ENCODE data around the gene TREML4.
"Not testable (repeated sequence)": the region's sequence is repeated elsewhere in the genome, so short reads cannot be mapped to it uniquely, and the experiment has no call there.

The TREML4 gene

DNA sequence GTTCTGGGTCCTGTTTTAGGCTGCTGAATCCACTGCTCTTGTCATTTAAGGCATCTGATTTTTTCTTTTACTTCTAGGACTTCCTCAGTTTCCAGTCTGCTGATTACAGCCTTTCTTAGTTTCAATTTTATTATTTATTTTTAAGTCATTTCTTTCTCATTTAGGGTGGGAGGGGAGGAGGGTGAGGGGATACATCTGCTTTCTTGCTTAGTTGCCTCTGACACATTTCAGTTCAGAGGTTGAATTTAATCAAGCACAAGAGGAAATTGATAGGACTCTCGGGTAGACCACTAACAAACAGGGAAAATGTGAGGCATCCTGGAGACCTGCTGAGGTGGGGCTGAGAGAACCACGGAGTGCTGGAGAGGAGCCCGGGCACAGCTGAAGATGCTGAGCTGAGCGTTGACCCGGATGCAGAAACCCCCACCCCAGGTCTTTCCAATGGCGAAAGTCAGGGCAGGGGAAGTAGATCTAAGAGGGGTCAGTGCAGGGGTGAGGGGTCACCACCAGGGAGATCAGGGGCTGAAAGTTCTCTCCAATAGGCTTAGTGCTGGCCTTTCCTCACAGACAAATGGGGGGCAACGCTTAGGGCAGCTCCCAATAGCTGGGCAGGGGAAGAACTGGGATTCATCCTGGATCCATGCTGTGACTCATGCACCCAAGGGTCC is 19.6 kb upstream of the TREML4 start:
- DNase-seq, result no peak

DNA sequence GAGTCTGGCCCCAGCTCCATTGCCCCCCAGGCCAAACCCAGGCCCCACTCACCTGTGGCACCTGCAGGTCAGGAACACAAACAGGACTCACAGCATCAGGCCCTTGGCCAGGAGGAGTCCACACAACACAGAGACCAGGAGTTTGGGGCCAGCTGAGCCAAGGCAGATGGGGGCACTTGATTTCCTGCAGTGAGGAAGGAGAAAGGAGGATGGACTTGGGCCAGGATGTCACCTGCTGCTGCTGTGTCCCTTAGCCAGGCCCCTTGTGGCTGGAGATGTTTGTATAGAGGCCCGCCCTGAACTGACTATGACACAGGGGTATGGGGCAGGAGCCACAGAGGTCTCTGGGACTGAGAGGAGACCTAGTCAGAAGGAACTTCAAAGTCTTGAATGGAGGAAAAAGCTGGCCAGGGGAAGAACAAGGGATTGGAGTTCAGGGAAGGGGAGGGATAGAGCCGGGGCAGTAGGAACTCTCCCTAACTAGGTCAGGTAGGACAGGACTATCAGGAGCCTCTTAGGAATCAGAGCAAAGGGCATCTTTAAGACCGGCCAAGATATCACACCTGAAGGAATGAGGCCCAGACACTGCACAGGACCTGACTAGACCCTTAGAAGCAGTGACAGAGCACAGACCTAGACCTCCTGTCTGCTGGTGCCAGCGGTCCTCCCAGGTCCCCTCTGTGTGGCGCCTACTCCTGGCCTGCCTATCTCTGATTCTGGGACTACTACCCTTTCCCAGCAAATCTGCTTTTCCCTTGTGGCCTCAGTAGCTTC is 18.4 kb upstream of the TREML4 start:
- no peak for DNase-seq

DNA sequence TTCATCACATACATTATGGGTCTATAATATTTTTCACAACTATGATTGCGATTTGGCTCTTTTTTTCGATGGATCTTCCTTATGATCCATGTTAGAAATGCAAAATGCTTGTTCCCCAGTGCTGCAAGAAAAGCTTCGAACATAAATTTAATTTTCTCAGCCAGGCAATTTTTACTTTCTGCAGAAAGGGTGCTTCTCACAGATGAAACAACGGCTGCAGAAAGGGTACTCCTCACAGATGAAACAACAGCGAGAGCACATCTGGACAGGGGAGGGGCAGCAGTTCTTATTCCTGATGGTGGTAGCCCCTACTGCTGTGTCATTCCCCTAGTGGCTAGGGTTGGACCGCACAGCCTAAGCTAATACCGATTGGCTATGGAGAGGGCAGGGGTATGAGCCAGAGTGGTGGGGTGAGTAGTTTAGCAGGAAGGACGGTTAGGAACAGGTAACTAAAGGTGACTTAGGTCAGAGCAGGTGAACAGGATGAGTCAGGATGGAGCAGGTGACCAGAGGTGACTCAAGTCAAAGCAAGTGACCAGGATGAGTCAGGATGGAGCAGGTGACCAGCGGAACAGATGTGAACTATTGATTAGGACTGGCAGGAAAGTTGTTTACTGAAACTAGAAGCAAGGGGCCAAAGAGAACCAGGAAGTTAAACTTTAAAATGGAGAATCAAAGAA is 13.4 kb upstream of the TREML4 start:
- DNase-seq, result no peak

DNA sequence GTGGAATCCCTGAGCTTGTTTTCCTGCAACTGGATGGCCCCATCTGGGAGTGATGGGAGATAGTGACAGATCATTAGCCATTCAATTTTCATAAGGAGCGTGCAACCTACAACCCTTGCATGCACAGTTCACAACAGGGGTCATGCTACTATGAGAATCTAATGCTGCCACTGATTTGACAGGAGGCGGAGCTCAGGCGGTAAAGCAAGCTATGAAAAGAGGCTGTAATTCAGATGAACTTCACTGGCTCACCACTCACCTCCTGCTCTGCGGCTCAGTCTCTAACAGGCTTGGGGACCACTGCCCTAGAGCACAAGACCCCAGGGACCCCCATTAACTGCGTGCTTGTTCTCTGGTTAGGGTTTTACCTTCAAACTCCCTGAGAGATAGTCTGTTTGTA is 12.4 kb upstream of the TREML4 start:
- no peak for DNase-seq

DNA sequence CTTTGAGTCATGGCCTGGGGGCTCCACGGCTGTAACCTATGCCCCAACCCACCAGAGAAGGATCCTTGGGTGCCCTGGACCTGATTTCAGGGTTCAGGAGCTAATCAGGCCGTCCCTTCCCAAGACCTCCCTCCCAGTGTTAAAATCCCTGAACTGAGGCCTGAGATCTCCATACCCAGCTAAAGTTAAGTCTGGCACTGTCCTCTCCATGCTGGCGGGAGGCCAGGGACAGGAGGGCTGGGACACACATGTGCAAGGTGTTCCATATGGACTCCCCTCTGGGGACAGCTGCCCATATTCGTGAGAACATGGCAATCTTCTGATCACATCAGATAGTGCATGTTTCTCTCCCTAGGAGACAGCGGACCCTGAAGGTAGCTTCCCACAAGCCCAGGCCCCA is 11.5 kb upstream of the TREML4 start:
- no peak for DNase-seq

DNA sequence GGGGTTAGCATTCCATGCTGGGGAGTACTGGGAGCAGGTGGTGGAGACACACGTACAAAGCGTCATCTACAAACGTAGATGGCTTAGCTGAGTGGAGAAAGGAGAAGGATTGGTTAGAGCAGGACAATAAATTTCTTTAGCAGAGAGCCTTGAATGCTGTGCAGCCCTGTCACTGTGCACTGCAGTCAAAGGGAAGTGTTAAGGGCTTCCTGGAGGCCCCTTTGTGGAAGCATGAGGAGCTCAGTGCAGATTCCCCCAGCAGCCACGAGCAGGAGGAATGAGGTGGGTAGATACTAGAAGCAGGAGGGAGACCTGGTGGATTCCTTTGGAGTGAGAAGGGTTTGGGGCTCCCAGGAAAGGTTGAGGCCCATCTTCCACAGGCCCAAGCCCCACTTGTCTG is 6.1 kb upstream of the TREML4 start:
- no peak for DNase-seq

DNA sequence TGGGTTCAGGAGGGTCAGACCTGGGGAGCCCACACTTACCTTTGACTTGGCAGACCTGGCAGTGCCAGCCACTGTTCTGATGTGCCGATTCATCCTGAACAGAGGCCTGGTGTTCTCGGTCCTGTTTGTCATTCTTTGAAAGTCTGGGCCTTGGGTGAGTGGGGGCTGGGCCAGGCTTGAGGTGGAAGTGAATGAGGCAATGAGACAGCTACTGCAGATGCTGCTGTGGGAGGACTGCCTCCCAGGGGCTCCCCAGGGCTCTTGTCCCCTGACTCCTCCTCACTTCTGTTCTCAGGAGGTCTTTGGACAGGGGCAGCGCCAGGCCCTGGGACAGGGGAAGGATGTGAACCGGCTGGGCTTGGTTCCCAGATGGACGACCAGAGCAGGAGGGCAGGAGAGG is 5.6 kb upstream of the TREML4 start:
- no peak for DNase-seq

DNA sequence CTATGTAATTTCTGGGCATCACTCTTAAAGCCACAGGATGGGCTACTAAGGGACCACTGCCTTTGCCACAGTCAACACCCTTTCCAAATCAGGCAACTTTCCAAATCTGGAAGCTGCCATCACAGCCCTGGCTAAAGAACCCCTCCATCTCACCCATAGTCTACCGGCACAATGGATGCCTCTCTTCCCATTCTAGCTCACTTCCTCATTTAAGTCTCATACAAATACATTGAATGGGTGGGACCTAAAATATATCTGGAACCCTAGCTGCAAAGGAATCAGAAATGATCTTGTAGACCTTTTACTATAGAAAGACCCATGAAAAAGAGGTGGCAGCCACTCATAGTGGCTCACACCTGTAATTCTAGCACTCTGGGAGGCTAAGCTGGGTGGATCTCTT is 3.3 kb upstream of the TREML4 start:
- no peak for DNase-seq

DNA sequence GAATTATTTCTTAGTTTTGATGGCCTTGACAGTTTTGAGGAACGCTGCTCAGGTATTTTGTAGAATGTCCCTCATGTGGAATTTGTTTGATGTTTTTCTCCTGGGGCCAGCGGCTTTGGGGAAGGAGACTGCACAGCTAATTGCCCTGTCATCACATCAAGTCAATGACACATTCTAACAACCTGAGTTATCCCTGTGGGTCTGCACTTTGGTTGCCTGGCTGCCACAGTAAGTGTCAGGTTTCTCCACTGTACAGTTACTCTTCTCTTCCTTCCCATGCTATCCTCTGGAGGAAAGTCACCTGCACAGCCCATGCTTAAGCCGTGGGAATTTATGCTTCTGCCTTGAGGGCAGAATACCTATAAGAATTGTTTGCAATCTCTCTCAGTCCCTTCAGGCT is 1.4 kb upstream of the TREML4 start:
- no peak for DNase-seq

DNA sequence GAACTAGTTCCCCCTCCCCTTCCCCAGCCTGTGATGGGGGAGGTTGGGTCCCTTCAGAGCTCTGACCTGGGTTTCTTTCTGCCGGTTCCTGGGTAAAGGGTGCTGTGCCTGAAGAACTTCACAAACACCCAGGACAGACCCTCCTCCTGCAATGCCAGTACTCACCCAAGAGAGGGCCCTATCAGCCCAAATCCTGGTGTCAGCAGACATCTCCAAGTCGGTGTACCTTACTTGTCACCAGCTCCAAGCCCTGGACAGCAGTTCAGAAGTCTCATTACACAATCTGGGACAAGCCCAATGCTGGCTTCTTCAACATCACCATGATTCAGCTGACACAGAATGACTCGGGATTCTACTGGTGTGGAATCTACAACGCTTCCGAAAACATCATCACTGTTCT is 467 bp downstream of the TREML4 start:
- DNase-seq, result no peak

DNA sequence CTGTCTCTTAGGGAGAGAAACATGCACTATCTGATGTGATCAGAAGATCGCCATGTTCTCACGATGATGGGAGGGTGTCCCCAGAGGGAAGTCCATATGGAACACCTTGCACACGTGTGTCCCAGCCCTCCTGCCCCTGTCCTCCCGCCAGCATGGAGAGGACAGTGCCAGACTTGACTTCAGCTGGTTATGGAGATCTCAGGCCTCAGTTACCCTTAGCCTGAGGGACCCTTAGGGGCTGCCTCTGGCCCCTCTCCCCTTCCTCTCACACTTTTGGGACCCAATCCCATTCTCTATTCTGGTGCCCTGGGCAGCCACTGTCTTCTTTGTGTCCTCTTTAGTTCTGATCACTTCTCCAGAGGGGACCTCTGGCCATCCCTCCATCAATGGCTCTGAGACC is 1.6 kb downstream of the TREML4 start:
- no peak for DNase-seq

DNA sequence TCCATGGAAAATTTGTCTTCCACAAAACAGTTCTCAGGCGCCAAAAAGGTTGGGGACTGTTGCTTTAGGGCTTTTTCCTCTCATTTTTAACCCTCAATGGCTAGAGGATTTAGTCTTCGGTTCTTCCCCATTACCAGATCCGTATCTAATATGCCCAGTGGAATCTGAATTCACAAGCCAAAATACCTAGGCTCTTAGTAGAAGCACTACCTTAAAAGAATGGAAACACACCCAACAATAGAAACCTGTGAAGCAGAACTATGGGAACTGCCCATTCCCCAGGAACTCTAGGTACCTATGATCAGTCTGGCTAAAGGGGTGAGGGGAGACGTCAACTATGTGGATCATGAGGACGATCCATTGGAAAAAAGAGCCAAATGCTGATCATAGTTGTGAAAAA is 3.1 kb downstream of the TREML4 start:
- DNase-seq, result no peak

DNA sequence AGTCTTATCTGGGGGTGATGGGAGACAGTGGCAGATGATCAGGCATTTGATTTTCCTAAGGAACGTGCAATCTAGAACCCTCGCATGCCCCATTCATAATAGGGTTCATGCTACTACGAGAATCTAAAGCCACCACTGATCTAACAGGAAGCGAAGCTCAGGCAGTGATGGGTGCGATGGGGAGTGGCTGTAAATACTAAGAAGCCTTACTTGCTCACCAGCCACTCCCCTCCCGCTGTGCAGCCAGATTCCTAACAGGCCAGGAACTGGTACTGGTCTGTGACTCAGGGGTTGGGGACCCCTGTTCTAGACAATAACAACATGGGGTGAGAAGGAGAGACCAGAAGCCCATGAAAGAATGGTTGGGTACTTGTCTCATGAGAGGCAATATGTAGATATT is 4.5 kb downstream of the TREML4 start:
- DNase-seq, result no peak

DNA sequence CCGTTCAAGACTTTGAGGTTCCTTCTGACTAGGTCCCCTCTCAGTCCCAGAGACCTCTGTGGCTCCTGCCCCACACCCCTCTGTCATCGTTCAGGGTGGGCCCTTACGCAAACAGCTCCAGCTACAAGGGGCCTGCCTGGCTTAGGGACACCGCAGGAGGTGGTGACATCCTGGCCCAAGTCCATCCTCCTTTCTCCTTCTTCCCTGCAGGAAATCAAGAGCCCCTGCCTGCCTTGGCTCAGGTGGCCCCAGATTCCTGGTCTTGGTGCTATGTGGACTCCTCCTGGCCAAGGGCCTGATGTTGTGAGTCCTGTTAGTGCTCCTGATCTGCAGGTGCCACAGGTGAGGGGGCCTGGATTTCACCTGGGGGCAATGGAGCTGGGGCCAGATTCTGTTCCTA is 8.1 kb downstream of the TREML4 start:
- no peak for DNase-seq

DNA sequence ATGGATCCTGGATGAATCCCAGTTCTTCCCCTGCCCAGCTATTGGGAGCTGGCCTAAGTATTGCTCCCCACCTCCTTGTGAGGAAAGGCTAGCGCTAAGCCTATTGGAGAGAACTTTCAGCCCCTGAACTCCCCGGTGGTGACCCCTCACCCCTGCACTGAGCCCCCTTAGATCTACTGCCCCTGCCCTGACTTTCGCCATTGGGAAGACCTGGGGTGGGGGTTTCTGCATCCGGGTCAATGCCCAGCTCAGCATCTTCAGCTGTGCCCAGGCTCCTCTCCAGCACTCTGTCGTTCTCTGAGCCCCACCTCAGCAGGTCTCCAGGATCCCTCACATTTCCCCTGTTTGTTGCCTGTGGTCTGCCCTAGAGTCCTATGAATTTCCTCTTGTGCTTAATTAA is 9.0 kb downstream of the TREML4 start:
- no peak for DNase-seq

DNA sequence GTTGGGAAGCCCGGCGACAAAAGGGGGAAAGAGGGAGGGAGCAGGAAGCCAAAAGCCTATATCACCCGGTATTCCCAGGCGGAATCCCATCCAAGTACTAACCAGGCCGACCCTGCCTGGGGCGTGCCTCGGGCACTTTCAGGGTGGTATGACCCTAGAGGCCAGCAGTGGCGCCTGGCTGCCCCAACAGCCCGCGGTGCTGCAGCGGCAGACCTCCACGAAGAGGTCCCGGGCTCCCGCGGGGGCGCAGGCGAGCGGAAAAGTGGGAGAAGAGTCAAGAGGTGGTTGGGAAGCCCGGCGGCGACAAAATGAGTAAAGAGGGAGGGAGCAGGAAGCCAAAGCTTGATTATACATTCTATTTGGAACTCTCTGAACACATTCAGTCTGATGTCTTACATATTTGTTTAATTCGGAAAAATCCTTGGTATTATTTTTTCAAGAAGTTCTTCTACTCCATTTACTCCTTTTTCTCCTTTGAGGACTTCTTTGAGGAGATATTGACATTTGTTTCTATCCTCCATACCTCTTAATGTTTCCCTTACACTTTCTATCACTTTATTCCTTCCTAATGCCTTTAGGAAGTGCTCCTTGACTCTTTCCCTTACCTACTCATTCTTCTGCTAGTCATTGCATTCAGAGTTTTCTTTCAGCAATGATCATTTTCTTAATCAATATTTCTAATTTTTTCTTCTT is 11.5 kb downstream of the TREML4 start:
- DNase-seq, result no peak

DNA sequence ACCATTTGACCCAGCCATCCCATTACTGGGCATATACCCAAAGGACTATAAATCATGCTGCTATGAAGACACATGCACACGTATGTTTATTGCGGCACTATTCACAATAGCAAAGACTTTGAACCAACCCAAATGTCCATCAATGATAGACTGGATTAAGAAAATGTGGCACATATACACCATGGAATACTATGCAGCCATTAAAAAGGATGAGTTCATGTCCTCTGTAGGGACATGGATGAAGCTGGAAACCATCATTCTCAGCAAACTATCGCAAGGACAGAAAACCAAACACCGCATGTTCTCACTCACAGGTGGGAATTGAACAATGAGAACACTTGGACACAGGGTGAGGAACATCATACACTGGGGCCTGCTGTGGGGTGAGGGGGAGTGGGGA is 18.4 kb downstream of the TREML4 start:
- not testable (repeated sequence) for DNase-seq

DNA sequence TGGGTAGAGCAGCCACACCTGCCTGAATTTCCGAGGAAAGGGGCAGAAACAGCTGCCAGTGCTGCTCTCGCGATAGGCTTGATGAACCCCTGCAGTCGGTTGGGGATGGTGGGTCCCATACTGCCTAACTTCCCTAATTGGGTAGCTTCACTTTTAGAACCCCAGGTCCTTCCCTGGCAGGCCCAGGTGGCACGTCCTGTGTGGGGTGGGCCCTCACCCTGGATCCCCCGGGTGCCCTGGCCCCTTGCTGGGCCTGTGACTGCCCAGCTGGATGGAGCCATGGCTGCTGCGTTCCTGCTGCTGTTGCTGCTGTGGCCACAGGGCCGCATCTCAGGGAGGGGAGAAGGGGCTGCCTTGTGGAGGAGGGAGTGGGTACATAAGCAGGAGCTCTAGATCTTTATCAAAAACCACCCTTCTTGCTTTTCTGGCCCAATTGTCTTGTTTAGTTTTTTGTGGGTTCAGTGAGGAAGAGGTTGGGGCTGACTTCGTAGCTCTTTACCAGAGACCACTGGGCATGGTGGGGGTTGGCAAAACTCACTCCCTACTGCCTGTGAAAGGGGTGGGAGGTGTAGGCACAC is 19.2 kb downstream of the TREML4 start:
- no peak for DNase-seq

DNA sequence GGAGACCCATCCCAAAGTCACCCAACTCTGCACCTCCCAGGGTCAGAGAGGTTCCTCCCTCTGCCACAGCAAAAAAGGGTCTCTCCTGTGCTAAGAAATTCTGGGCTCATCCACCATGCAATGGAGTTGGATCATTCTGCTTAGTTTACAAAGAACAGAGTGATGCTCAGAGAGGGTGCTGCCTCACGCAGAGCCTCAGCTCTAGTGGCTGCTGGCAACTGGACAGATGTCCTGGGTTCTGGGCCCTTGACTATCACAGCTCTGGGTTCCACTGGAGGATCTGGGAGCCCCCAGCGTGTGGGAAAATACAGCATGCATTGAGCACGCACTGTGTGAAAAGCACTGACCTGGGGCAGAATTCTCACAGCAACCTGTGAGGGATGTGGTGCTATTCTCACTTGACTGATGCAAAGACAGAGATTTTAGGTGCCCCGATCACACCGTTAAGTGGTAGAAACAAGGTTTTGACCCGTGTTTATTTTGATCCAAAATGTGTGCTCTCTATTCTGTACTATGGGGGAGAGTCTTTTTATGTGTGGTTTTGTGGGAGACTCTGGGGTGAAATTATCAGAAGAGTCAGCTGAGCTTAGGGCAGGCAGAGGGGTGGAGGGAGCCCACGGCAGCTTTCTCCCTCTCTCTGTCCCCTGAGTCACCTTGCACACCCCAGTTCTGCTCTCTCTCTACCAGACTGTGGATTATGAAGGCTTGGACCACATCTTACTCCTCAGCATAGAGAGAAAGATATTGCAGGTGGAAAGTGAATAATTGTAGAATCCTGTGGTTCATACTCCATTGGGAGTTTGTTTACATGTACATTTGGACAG is 19.9 kb downstream of the TREML4 start:
- DNase-seq, result no peak

DNA sequence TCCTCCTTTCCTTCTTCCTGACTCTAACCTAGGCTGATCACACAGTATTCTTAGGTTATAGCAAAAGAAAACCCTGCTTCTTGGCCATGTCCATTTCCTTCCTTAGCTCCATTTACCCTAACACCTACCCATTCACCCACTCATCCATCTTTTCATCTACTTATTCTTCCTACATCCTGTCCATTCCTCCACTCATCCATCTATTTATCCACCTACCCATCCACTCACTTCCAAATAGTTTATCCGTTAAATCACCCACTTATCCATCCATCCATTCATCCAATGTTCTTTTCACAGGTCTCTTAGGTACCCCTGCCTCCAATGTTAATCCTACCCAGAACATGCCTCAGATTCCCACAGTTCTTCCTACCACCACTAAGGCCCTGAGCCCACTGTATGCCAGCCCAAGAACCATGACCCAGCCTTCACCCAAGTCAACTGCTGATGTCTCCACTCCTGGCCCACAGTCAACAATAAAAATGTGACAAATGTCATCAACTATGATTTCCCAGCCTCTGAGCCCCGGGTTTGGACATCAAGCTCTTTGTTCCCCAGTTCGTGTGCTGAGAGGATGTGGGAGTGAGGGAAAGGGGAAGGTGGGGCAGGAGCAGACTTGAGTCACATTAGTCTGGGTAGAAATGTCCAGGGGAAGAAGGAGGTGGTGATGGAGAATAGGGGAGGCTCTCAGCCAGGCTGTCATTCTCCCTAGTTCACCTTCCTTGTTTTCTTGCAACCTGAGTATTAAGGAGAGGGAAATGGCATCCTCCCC is 24.4 kb downstream of the TREML4 start:
- no peak for DNase-seq

DNA sequence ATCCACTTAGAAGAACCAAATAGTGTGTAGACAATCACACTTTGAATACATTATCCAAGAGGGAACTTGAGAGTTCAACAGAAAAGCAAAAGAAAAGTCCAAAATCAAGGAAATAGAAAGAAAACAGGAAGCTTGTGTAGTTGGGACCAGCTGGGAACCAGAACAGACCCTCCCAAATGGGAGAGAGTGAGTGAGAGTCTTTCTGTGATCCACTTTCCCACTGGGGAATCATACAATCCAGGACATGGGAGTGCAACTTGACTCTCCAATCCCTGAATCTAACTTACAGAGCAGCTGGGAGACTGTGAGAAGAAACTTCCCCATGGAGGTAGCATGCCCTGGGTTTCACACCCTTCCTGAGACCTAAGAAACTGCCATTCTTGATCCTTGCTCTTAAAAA is 27.0 kb downstream of the TREML4 start:
- no peak for DNase-seq

All from kidney glomerular epithelial cell (primary cell).